Lower leg skin (tissue), 4 donors: ENCODE measurements around the gene FAAH. TPM values are rescaled to one million over a fixed set of nuclear protein-coding genes. Genes with fewer than 3 reads are reported as not detected.

Experiments used
- DNase-seq, 2 donors: peaks; one replicate each; pipeline ENCODE4 v3.0.0-alpha.2; 2019; ENCODE audit warnings: low spot score in 2 of 2
- H3K4me3 ChIP-seq: fragments of 200-600 bp; sonication (generic); 2 replicates; pipeline ENCODE4 v1.5.1; 2017; ENCODE audit warnings: mild to moderate bottlenecking, low read depth; ENCODE audit not compliant: poor library complexity, severe bottlenecking
- CTCF ChIP-seq, 3 donors: fragments of 450-650 bp; IDR thresholded peaks; one replicate each; pipeline ENCODE4 v1.5.1; 2016; ENCODE audit warnings: antibody characterized with exemption in 3 of 3, mild to moderate bottlenecking in 3 of 3, moderate library complexity in 2 of 3
- POLR2A ChIP-seq, 2 donors: fragments of 450-650 bp; IDR thresholded peaks; one replicate each; pipeline ENCODE4 v1.6.1; 2016 to 2017; ENCODE audit warnings: antibody characterized with exemption in 2 of 2, mild to moderate bottlenecking in 1 of 2, moderate library complexity in 1 of 2
- WGBS, 2 donors: methylation state at CpG; one replicate each; pipeline ENCODE4 v1.1.5; 2018; 5-methylcytosine and 5-hydroxymethylcytosine counted together
- intact Hi-C: fragments of 100-400 bp; cut with DNase I; formaldehyde crosslinking; loops from one replicate; pipeline ENCODE4 v1.15.0; 2023; ENCODE audit warnings: low total_unique reads
- total RNA-seq, 4 donors: library from RNA; depleted of rRNA; stranded (reverse); fragments of >200 nt; gene quantifications; one replicate each; pipeline ENCODE4 v1.1.0, GENCODE V29; 2016

Gene FAAH
- total RNA-seq, 4 donors from 2014 or later: 26.3 to 30.7 (median 28.4) TPM

- TF ChIP-seq POLR2A (IDR thresholded peaks at IDR 0.05): no peak
- TF ChIP-seq CTCF (IDR thresholded peaks at IDR 0.05): no peak
- no peak for DNase-seq
- WGBS, 2 donors: 56 to 63% methylated on average over 2 of the region's 2 CpGs
- intact Hi-C loops: no loop called here
- H3K4me3 ChIP-seq: no peak overlapping the region
These were observed 33.4 kb downstream of the FAAH start for GRCh38 chr1:46427541-46427940.

- WGBS, 2 donors: 80% methylated on average over 1 of the region's 1 CpG
- no peak for DNase-seq
- no peak for TF ChIP-seq CTCF (IDR thresholded peaks at IDR 0.05)
- no peak for TF ChIP-seq POLR2A (IDR thresholded peaks at IDR 0.05)
- H3K4me3 ChIP-seq: no peak overlapping the region
- intact Hi-C loops: no loop called here
These were observed 35.3 kb downstream of the FAAH start for GRCh38 chr1:46429436-46429835.

- H3K4me3 ChIP-seq: no peak overlapping the region
- intact Hi-C loops: no loop called here
- TF ChIP-seq POLR2A (IDR thresholded peaks at IDR 0.05) (no peak), CTCF (IDR thresholded peaks at IDR 0.05) (no peak)
- no peak for DNase-seq
- 77 to 84% methylated on average over 6 of the region's 6 CpGs for WGBS, 2 donors
These were observed 37.6 kb downstream of the FAAH start for GRCh38 chr1:46431695-46432094.

- no peak overlapping the region for H3K4me3 ChIP-seq
- DNase-seq: no peak
- WGBS, 2 donors: 56 to 67% methylated on average over 10 of the region's 10 CpGs
- no peak for TF ChIP-seq POLR2A (IDR thresholded peaks at IDR 0.05)
- TF ChIP-seq CTCF (IDR thresholded peaks at IDR 0.05): no peak
- intact Hi-C loops: no loop called here
These were observed 38.7 kb downstream of the FAAH start for GRCh38 chr1:46432781-46433327.

- intact Hi-C loops: no loop called here
- no peak overlapping the region for H3K4me3 ChIP-seq
- TF ChIP-seq CTCF (IDR thresholded peaks at IDR 0.05) (no peak), POLR2A (IDR thresholded peaks at IDR 0.05) (no peak)
- 92 to 94% methylated on average over 3 of the region's 3 CpGs for WGBS, 2 donors
- no peak for DNase-seq
These were observed 40.2 kb downstream of the FAAH start for GRCh38 chr1:46434358-46434757.

- H3K4me3 ChIP-seq: no peak overlapping the region
- 100% methylated on average over 1 of the region's 1 CpG for WGBS, 2 donors
- DNase-seq: no peak
- intact Hi-C loops: no loop called here
- TF ChIP-seq CTCF (IDR thresholded peaks at IDR 0.05) (no peak), POLR2A (IDR thresholded peaks at IDR 0.05) (no peak)
These were observed 42.7 kb downstream of the FAAH start for GRCh38 chr1:46436844-46437243.
